ENCODE measurements around the gene GCHFR.

GCHFR gene

GRCh38 chr15:40763801-40764628 is at the start of gene GCHFR:
GCHFR (plus strand) TSS chr15:40764068; CDS start chr15:40764181, 113 bp downstream.
- Histone ChIP-seq H3K27me3 (ENCODE audit: insufficient read depth, low read length) (peaks cover 24% of the 10 kb centered on the region), H3K36me3 (ENCODE audit: insufficient read depth, low read depth, low read length) (peaks cover 7% of the 10 kb centered on the region; the same call in 1 of the 2 replicates), H3K4me1 (ENCODE audit: insufficient read depth, low read length) (peaks cover 17% of the 10 kb centered on the region), H3K9me3 (ENCODE audit: insufficient read depth, low read depth, low read length) (no peaks in the 10 kb centered on the region), H3K4me3 (ENCODE audit: low read length) (peak within 1 kb of the TSS; percentile 74), H3K27ac (ENCODE audit: low read length) (no peak within 1 kb of the TSS), H3K9ac (ENCODE audit: low read depth, low read length) (peak within 1 kb of the TSS; percentile 72)

DNA sequence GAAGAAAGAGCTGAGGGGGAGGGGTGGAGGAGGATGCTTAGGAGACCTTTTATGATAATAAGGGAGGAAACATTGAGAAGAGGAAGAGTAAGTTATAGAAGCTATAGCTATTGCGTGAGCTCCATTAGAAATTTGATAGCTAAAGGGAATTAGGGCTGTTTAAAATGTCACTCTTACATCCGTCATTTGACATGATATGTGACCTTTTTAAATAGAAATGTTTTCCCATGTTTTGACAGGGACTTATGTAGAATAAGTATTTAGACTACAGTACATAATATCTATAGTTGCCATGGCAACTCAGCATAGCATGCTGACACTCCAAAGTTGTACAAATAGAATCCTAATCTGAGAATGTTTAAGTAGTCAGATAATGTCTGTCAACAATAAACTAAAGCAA is 49.7 kb upstream of the GCHFR start:
- no peak overlapping the region for H3K9ac ChIP-seq (ENCODE audit: low read depth, low read length)
- no peaks in the 10 kb centered on the region for H3K9me3 ChIP-seq (ENCODE audit: insufficient read depth, low read depth, low read length)
- no peaks in the 10 kb centered on the region for H3K4me1 ChIP-seq (ENCODE audit: insufficient read depth, low read length)
- H3K27me3 ChIP-seq (ENCODE audit: insufficient read depth, low read length) = no peaks in the 10 kb centered on the region
- H3K36me3 ChIP-seq (ENCODE audit: insufficient read depth, low read depth, low read length) = peaks cover 85% of the 10 kb centered on the region
- no peak overlapping the region for H3K27ac ChIP-seq (ENCODE audit: low read length)
- H3K4me3 ChIP-seq (ENCODE audit: low read length) = no peak overlapping the region

DNA sequence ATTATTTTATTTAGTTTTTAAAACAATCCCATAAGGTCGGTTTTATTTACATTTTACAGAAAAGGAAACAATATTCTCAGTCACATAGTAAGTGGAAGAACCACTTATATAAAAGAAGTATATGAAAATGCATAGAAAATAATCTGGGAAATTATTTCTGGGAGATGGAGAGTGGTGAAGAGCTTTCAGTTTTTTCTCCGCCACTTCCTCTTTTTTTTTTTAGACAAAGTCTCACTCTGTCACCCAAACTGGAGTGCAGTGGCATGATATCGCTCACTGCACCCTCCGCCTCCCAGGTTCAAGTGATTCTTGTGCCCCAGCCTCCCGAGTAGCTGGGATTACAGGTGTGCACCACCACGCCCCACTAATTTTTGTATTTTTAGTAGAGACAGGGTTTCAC is 47.7 kb upstream of the GCHFR start:
- Histone ChIP-seq H3K9ac (ENCODE audit: low read depth, low read length) (no peak overlapping the region), H3K27me3 (ENCODE audit: insufficient read depth, low read length) (no peaks in the 10 kb centered on the region), H3K9me3 (ENCODE audit: insufficient read depth, low read depth, low read length) (no peaks in the 10 kb centered on the region), H3K36me3 (ENCODE audit: insufficient read depth, low read depth, low read length) (peaks cover 86% of the 10 kb centered on the region), H3K4me1 (ENCODE audit: insufficient read depth, low read length) (no peaks in the 10 kb centered on the region), H3K4me3 (ENCODE audit: low read length) (no peak overlapping the region), H3K27ac (ENCODE audit: low read length) (no peak overlapping the region)

- Histone ChIP-seq H3K27me3 (ENCODE audit: insufficient read depth, low read length) (no peaks in the 10 kb centered on the region), H3K36me3 (ENCODE audit: insufficient read depth, low read depth, low read length) (peaks cover 66% of the 10 kb centered on the region), H3K4me1 (ENCODE audit: insufficient read depth, low read length) (no peaks in the 10 kb centered on the region), H3K9me3 (ENCODE audit: insufficient read depth, low read depth, low read length) (no peaks in the 10 kb centered on the region), H3K4me3 (ENCODE audit: low read length) (no peak overlapping the region), H3K9ac (ENCODE audit: low read depth, low read length) (no peak overlapping the region), H3K27ac (ENCODE audit: low read length) (no peak overlapping the region)
These were observed 42.2 kb upstream of the GCHFR start for GRCh38 chr15:40721701-40722100.

- H3K9ac ChIP-seq (ENCODE audit: low read depth, low read length) = no peak overlapping the region
- H3K27ac ChIP-seq (ENCODE audit: low read length) = no peak overlapping the region
- no peaks in the 10 kb centered on the region for H3K4me1 ChIP-seq (ENCODE audit: insufficient read depth, low read length)
- no peak overlapping the region for H3K4me3 ChIP-seq (ENCODE audit: low read length)
- no peaks in the 10 kb centered on the region for H3K27me3 ChIP-seq (ENCODE audit: insufficient read depth, low read length)
- peaks cover 62% of the 10 kb centered on the region for H3K36me3 ChIP-seq (ENCODE audit: insufficient read depth, low read depth, low read length)
- H3K9me3 ChIP-seq (ENCODE audit: insufficient read depth, low read depth, low read length) = no peaks in the 10 kb centered on the region
These were observed 41.5 kb upstream of the GCHFR start for GRCh38 chr15:40722354-40722753.

GRCh38 chr15:40722934-40723333 is 40.9 kb upstream of the GCHFR start:
- Histone ChIP-seq H3K9ac (ENCODE audit: low read depth, low read length) (no peak overlapping the region), H3K27ac (ENCODE audit: low read length) (no peak overlapping the region), H3K9me3 (ENCODE audit: insufficient read depth, low read depth, low read length) (no peaks in the 10 kb centered on the region), H3K4me1 (ENCODE audit: insufficient read depth, low read length) (no peaks in the 10 kb centered on the region), H3K27me3 (ENCODE audit: insufficient read depth, low read length) (no peaks in the 10 kb centered on the region), H3K4me3 (ENCODE audit: low read length) (no peak overlapping the region), H3K36me3 (ENCODE audit: insufficient read depth, low read depth, low read length) (peaks cover 56% of the 10 kb centered on the region)

DNA sequence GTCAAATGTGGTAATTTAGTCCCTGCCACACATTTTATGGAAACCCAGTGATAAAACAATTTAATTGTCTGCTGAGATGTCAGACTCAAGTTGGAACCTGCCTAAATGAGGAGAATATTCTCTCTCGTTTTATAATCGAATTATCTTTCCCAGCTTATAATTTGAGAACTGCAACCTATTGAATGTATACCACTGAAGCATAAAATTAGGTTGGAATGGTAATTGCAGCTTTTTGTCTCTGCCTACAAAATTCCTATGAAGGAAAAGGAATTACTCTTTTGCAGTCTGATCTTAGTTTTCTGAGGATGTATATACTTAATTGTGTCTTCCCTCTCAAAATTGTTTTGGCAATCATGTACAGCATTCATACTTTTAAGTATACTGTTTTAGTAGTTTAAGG is 39.9 kb upstream of the GCHFR start:
- no peaks in the 10 kb centered on the region for H3K4me1 ChIP-seq (ENCODE audit: insufficient read depth, low read length)
- no peaks in the 10 kb centered on the region for H3K9me3 ChIP-seq (ENCODE audit: insufficient read depth, low read depth, low read length)
- no peak overlapping the region for H3K9ac ChIP-seq (ENCODE audit: low read depth, low read length)
- no peaks in the 10 kb centered on the region for H3K27me3 ChIP-seq (ENCODE audit: insufficient read depth, low read length)
- peaks cover 53% of the 10 kb centered on the region for H3K36me3 ChIP-seq (ENCODE audit: insufficient read depth, low read depth, low read length)
- no peak overlapping the region for H3K4me3 ChIP-seq (ENCODE audit: low read length)
- H3K27ac ChIP-seq (ENCODE audit: low read length) = no peak overlapping the region

DNA sequence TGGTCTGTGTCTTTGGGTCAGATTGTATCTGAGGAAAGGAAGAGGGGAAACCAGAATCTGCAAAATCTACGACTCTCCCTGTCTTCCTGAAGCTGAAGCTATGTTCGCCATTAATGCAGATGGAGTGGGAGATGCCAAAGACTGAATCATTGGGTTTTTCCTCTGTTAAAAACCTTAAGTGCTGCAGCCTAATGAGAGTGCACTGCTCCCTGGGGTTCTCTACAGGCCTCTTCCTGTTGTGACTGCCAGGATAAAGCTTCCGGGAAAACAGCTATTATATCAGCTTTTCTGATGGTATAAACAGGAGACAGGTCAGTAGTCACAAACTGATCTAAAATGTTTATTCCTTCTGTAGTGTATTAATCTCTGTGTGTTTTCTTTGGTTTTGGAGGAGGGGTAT is 32.8 kb upstream of the GCHFR start:
- no peak overlapping the region for H3K4me3 ChIP-seq (ENCODE audit: low read length)
- H3K9me3 ChIP-seq (ENCODE audit: insufficient read depth, low read depth, low read length) = no peaks in the 10 kb centered on the region
- no peaks in the 10 kb centered on the region for H3K4me1 ChIP-seq (ENCODE audit: insufficient read depth, low read length)
- H3K9ac ChIP-seq (ENCODE audit: low read depth, low read length) = no peak overlapping the region
- H3K36me3 ChIP-seq (ENCODE audit: insufficient read depth, low read depth, low read length) = peaks cover 69% of the 10 kb centered on the region
- no peaks in the 10 kb centered on the region for H3K27me3 ChIP-seq (ENCODE audit: insufficient read depth, low read length)
- no peak overlapping the region for H3K27ac ChIP-seq (ENCODE audit: low read length)

DNA sequence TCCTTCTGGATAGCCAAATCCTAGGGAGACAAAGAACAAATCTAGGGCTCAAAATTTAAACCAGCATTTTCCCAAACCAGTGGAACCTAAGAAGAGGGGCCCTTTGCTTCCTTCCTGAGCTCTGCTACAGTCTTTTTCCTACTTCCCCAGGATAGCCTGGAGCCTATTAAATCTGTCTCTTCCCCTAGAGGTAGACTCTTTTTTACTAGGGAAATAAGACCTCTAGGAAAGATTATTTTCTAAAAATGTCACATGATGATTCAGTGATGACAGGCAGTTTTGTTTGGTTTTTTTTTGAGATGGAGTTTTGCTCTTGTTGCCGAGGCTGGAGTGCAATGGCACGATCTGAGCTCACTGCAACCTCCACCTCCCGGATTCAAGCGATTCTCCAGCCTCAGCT is 27.3 kb upstream of the GCHFR start:
- Histone ChIP-seq H3K27ac (ENCODE audit: low read length) (no peak overlapping the region), H3K27me3 (ENCODE audit: insufficient read depth, low read length) (no peaks in the 10 kb centered on the region), H3K4me1 (ENCODE audit: insufficient read depth, low read length) (peaks cover 28% of the 10 kb centered on the region), H3K4me3 (ENCODE audit: low read length) (no peak overlapping the region), H3K9me3 (ENCODE audit: insufficient read depth, low read depth, low read length) (no peaks in the 10 kb centered on the region), H3K9ac (ENCODE audit: low read depth, low read length) (no peak overlapping the region), H3K36me3 (ENCODE audit: insufficient read depth, low read depth, low read length) (peaks cover 81% of the 10 kb centered on the region)

DNA sequence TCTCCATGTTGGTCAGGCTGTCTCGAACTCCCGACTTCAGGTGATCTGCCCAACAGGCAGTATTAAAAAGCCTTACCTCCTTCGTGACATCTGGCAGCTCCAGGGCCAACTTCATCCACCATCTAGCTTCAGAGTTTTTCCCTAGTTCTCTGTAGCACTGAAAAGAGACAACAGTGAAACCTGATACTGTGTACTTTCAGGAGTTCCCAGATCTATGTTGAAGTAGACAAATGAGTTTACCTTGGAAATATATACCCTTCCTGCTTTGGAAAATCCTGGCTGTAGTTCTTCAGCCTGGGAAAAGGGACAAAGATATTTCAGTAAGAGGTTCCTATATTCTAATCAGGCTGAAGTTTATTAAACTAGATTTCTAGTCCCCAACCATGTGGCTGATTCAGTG is 26.8 kb upstream of the GCHFR start:
- Histone ChIP-seq H3K4me1 (ENCODE audit: insufficient read depth, low read length) (peaks cover 28% of the 10 kb centered on the region), H3K9ac (ENCODE audit: low read depth, low read length) (0 out of 2 replicates have a peak overlapping the region, but pooled peaks have one; percentile 9), H3K9me3 (ENCODE audit: insufficient read depth, low read depth, low read length) (no peaks in the 10 kb centered on the region), H3K27ac (ENCODE audit: low read length) (no peak overlapping the region), H3K27me3 (ENCODE audit: insufficient read depth, low read length) (no peaks in the 10 kb centered on the region), H3K4me3 (ENCODE audit: low read length) (no peak overlapping the region), H3K36me3 (ENCODE audit: insufficient read depth, low read depth, low read length) (peaks cover 76% of the 10 kb centered on the region)

DNA sequence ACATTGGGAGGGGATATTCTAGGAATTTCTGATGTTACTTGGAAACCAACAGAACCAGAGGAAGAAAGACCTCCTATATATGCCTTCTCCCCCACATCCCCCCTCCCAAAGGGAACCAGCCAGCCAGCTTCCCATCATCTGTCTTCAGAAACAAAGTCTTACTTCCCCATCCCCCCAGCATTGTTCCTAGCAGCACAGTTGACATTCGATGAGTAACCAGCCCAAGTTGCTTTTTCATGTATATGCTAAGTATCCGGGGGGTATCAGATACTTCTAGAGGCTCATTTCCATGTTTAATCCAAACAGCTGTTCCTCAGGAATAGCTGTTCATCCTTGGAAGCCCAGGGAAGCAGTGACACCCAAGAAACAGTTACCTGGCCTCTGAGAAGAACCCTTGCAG is 24.8 kb upstream of the GCHFR start:
- H3K27ac ChIP-seq (ENCODE audit: low read length) = no peak overlapping the region
- no peaks in the 10 kb centered on the region for H3K27me3 ChIP-seq (ENCODE audit: insufficient read depth, low read length)
- peaks cover 74% of the 10 kb centered on the region for H3K36me3 ChIP-seq (ENCODE audit: insufficient read depth, low read depth, low read length)
- no peaks in the 10 kb centered on the region for H3K9me3 ChIP-seq (ENCODE audit: insufficient read depth, low read depth, low read length)
- H3K9ac ChIP-seq (ENCODE audit: low read depth, low read length) = peak overlapping the region; percentile 55; the same call in 1 of the 2 replicates
- peaks cover 28% of the 10 kb centered on the region for H3K4me1 ChIP-seq (ENCODE audit: insufficient read depth, low read length)
- peak overlapping the region; percentile 44; the same call in 1 of the 2 replicates for H3K4me3 ChIP-seq (ENCODE audit: low read length)

DNA sequence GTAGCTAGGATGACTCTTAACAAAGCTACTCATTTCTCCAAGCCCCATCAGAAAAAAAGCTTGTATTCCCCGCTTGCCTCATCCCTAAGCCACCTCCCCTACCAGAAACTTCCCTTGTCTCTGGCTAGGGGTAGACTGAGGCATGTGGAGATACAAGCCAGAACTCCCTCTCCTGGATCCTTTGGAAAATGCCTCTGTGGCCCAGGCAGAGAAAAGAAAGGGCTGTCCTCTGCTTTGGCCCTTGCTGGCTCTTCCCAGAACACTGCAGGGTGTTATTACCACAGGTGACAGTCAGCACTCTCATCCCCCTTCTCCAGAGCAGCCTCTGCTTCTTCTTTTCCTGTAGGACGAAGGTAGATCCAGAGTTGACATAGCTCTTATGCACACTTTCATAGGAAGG is 24.0 kb upstream of the GCHFR start:
- H3K9ac ChIP-seq (ENCODE audit: low read depth, low read length) = peak overlapping the region; percentile 21; the same call in 1 of the 2 replicates
- peaks cover 72% of the 10 kb centered on the region for H3K36me3 ChIP-seq (ENCODE audit: insufficient read depth, low read depth, low read length)
- H3K9me3 ChIP-seq (ENCODE audit: insufficient read depth, low read depth, low read length) = no peaks in the 10 kb centered on the region
- H3K27me3 ChIP-seq (ENCODE audit: insufficient read depth, low read length) = no peaks in the 10 kb centered on the region
- peaks cover 28% of the 10 kb centered on the region for H3K4me1 ChIP-seq (ENCODE audit: insufficient read depth, low read length)
- no peak overlapping the region for H3K4me3 ChIP-seq (ENCODE audit: low read length)
- no peak overlapping the region for H3K27ac ChIP-seq (ENCODE audit: low read length)

All from iPS-20b (cell line).